ENCODE results near the gene UCP3.

The UCP3 gene

DNA sequence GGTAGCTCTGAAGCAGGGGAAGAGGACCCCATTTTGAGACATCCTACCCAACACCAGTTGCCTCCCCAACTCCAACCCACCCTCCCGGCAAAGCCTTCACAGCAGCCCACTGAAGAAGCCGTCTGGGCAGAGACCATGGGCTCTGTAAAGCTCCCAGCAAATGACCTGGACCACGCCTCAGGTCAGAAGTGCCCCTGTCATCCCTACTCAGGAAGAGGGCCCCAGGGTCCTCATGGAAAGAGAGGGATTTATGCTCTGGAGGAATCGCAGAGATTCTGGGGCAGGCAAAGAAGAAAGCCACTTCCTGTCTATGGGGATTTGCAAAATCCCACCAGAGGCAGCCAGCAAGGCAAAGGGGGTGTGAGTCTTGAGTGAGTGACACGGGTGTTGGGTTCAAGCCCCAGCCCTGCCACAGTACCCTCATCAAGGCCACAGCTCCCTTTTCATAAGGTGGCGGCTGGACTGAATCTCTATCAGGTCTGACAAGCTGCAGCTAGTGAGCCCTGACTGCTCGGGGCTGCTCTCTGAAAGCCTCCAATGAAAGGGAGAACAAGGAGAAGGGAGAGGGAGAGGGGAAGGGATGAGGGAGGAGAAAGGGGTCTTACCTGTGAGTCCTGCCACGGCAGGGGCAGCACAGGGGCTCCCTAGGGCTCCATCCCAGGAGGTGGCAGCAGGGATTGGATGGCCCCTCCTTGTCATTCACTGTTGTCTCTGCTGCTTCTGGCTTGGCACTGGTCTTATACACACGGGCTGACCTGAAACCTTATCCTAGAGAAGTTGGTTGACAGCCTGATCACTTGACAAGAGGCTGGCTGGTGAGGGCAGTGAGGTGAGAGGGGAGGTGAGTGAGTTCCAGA lies at the start of gene UCP3:
Gene UCP3 (minus strand): TSS at position 713 of the 857 bp plus-strand sequence. CDS start 2,043 bp downstream, outside the sequence.
- peaks cover 9% of the 10 kb centered on the region for H3K4me1 Mint-ChIP-seq
- TF ChIP-seq, protein P1, sequence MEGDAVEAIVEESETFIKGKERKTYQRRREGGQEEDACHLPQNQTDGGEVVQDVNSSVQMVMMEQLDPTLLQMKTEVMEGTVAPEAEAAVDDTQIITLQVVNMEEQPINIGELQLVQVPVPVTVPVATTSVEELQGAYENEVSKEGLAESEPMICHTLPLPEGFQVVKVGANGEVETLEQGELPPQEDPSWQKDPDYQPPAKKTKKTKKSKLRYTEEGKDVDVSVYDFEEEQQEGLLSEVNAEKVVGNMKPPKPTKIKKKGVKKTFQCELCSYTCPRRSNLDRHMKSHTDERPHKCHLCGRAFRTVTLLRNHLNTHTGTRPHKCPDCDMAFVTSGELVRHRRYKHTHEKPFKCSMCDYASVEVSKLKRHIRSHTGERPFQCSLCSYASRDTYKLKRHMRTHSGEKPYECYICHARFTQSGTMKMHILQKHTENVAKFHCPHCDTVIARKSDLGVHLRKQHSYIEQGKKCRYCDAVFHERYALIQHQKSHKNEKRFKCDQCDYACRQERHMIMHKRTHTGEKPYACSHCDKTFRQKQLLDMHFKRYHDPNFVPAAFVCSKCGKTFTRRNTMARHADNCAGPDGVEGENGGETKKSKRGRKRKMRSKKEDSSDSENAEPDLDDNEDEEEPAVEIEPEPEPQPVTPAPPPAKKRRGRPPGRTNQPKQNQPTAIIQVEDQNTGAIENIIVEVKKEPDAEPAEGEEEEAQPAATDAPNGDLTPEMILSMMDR (IDR thresholded peaks at IDR 0.05; ENCODE audit: unreplicated experiment in 3 of 3), result no peak
- H3K36me3 Mint-ChIP-seq (ENCODE audit: low read depth), result peaks cover 9% of the 10 kb centered on the region
- H3K4me3 Mint-ChIP-seq, result no peak within 1 kb of the TSS
- H3K27me3 Mint-ChIP-seq (ENCODE audit: low read depth), result no peaks in the 10 kb centered on the region
- H3K9me3 Mint-ChIP-seq, result no peaks in the 10 kb centered on the region
- H3K27ac Mint-ChIP-seq, result no peak within 1 kb of the TSS

- no peak overlapping the region for H3K4me3 Mint-ChIP-seq
- no peaks in the 10 kb centered on the region for H3K4me1 Mint-ChIP-seq
- TF ChIP-seq, protein P1 (IDR thresholded peaks at IDR 0.05; ENCODE audit: unreplicated experiment in 3 of 3), result no peak
- peaks cover 48% of the 10 kb centered on the region for H3K36me3 Mint-ChIP-seq (ENCODE audit: low read depth)
- H3K27me3 Mint-ChIP-seq (ENCODE audit: low read depth), result no peaks in the 10 kb centered on the region
- H3K9me3 Mint-ChIP-seq, result peaks cover 8% of the 10 kb centered on the region
- no peak overlapping the region for H3K27ac Mint-ChIP-seq
Measured at GRCh38 chr11:74057249-74058151, 48.6 kb upstream of the UCP3 start.

GRCh38 chr11:74055938-74056337 lies 47.1 kb upstream of the UCP3 start:
- H3K9me3 Mint-ChIP-seq, result peaks cover 3% of the 10 kb centered on the region
- no peaks in the 10 kb centered on the region for H3K27me3 Mint-ChIP-seq (ENCODE audit: low read depth)
- H3K4me1 Mint-ChIP-seq, result no peaks in the 10 kb centered on the region
- H3K4me3 Mint-ChIP-seq, result no peak overlapping the region
- TF ChIP-seq, protein P1 (IDR thresholded peaks at IDR 0.05; ENCODE audit: unreplicated experiment in 3 of 3), result no peak
- H3K27ac Mint-ChIP-seq, result no peak overlapping the region
- peaks cover 42% of the 10 kb centered on the region for H3K36me3 Mint-ChIP-seq (ENCODE audit: low read depth)

DNA sequence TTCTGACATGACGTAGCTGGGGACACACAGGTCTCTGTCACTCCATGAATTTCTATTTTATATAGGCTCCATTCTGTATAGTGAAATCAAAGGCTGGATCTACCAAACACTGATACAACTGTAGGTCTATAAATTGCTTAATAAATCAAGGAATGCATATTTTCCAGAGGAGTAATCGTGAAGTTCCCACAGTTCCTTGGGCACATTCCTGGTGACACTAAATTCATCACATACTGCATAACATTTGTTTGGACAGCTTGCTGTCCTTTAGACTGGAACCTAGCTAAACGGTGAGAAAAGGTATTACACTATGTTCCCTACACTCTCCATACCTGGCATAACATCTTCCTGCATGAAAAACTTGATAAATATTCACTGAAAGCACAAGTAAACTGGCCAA lies 41.6 kb upstream of the UCP3 start:
- H3K4me3 Mint-ChIP-seq, result no peak overlapping the region
- H3K9me3 Mint-ChIP-seq, result no peaks in the 10 kb centered on the region
- H3K36me3 Mint-ChIP-seq (ENCODE audit: low read depth), result peaks cover 19% of the 10 kb centered on the region
- TF ChIP-seq, protein P1 (IDR thresholded peaks at IDR 0.05; ENCODE audit: unreplicated experiment in 3 of 3), result no peak
- H3K27ac Mint-ChIP-seq, result no peak overlapping the region
- no peaks in the 10 kb centered on the region for H3K27me3 Mint-ChIP-seq (ENCODE audit: low read depth)
- no peaks in the 10 kb centered on the region for H3K4me1 Mint-ChIP-seq

DNA sequence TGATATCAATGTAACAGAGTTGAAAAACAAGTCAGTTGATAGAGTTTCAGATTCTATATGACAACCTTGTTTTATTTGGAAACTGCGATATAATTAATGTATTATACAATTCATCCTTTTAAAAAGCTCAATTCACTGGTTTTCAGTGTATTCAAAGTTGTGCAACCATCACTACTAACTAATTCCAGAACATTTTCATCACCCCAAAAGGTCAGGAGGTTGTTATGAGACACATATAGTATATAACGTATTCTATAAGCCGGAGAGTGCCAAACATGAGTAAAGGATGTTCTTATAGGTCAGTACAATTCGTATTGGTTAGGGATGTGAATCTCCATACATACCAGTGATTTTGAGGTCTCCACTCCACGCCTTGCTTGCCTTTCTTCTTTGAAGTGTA lies 40.1 kb upstream of the UCP3 start:
- Mint-ChIP-seq H3K4me3 (no peak overlapping the region), H3K36me3 (ENCODE audit: low read depth) (peaks cover 28% of the 10 kb centered on the region), H3K27me3 (ENCODE audit: low read depth) (no peaks in the 10 kb centered on the region), H3K9me3 (no peaks in the 10 kb centered on the region), H3K27ac (no peak overlapping the region), H3K4me1 (no peaks in the 10 kb centered on the region)
- TF ChIP-seq, protein P1 (IDR thresholded peaks at IDR 0.05; ENCODE audit: unreplicated experiment in 3 of 3), result no peak
